ENCODE measurements around the gene RASSF5.

Gene RASSF5

DNA sequence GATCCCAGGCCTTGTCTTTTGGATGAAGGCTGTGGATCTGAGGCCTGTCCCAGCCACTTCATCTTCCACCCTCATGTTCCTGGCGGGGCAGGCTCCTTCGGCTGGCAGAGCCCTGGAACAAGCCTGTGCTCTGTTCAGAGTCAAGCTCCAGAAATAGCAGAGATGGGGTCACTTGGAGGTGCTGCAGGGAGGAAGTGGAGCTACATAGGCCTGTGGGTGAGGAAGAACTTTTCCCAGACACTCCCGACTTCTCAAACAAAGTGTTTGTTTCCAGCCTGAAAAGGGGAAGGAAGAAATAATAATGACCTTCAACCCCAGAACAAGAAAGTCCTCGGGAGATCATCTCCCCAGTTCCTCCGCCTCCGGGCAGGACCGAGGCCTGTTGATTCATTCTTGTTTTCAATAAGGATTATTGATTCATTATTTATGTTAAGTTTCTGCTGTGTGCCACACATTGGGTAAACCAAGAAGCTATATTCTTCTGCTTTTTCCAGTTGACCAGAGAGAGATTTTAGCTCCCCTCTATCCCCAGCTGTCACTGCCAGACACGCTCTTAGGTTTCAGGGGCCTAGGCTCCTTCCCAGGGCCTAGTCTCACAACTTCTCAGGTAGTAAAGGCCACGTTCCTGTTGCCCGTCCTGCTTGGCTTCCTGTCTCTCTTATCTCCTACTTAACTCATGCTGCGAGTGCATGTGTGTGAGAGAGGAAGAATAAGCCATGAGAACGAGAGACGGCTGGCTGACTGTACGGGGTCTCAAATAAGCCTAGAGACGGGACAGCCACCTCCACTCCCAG lies 20.1 kb upstream of the RASSF5 start:
- CTCF ChIA-PET, result interaction anchor here (0.9 to 21.6 kb wide), 7 partner anchors 7 to 239 kb away, joined by 3 to 568 read pairs (median 5); partner anchors contain the start of gene RASSF5
- TF ChIP-seq, protein P1, sequence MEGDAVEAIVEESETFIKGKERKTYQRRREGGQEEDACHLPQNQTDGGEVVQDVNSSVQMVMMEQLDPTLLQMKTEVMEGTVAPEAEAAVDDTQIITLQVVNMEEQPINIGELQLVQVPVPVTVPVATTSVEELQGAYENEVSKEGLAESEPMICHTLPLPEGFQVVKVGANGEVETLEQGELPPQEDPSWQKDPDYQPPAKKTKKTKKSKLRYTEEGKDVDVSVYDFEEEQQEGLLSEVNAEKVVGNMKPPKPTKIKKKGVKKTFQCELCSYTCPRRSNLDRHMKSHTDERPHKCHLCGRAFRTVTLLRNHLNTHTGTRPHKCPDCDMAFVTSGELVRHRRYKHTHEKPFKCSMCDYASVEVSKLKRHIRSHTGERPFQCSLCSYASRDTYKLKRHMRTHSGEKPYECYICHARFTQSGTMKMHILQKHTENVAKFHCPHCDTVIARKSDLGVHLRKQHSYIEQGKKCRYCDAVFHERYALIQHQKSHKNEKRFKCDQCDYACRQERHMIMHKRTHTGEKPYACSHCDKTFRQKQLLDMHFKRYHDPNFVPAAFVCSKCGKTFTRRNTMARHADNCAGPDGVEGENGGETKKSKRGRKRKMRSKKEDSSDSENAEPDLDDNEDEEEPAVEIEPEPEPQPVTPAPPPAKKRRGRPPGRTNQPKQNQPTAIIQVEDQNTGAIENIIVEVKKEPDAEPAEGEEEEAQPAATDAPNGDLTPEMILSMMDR (IDR thresholded peaks at IDR 0.05; ENCODE audit: insufficient read depth, low read length, missing control alignments), result no peak
- POLR2A ChIA-PET, result no interaction called here
- DNase-seq (ENCODE audit: low read depth, low spot score), result no peak
- no peak overlapping the region for H3K4me3 ChIP-seq (ENCODE audit: low read depth, low read length)

GRCh38 chr1:206487970-206488369 lies 19.4 kb upstream of the RASSF5 start:
- DNase-seq (ENCODE audit: low read depth, low spot score), result no peak
- ChIA-PET CTCF (interaction anchor here (1.1 to 21.6 kb wide), 7 partner anchors 7 to 176 kb away, joined by 3 to 568 read pairs (median 107); partner anchors contain the start of gene RASSF5), POLR2A (no interaction called here)
- no peak overlapping the region for H3K4me3 ChIP-seq (ENCODE audit: low read depth, low read length)
- TF ChIP-seq, protein P1 (IDR thresholded peaks at IDR 0.05; ENCODE audit: insufficient read depth, low read length, missing control alignments), result no peak

DNA sequence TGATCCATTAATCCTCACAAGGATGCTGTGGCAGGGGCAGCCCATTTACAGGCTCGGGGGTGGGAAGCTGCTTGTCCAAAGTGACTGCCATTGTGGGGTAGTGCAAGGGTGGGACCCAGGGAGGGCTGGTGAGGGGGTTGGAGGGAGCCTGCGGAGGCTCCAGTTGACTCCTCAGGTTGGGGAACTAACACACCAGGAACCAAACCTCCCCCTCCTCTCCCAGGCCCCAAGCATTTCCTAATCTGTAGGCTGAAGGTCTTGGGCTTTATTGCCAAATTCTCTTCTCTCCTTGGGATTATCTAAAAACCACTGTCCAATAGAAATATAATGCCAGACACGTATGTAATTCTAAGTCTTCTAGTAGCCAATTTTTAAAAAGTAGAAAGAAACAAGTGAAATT lies 18.9 kb upstream of the RASSF5 start:
- no peak overlapping the region for H3K4me3 ChIP-seq (ENCODE audit: low read depth, low read length)
- no peak for DNase-seq (ENCODE audit: low read depth, low spot score)
- ChIA-PET POLR2A (no interaction called here), CTCF (interaction anchor here (1.1 to 21.6 kb wide), 9 partner anchors 7 to 493 kb away, joined by 3 to 568 read pairs (median 32); partner anchors contain the start of genes DYRK3 and RASSF5)
- TF ChIP-seq, protein P1 (IDR thresholded peaks at IDR 0.05; ENCODE audit: insufficient read depth, low read length, missing control alignments), result no peak

DNA sequence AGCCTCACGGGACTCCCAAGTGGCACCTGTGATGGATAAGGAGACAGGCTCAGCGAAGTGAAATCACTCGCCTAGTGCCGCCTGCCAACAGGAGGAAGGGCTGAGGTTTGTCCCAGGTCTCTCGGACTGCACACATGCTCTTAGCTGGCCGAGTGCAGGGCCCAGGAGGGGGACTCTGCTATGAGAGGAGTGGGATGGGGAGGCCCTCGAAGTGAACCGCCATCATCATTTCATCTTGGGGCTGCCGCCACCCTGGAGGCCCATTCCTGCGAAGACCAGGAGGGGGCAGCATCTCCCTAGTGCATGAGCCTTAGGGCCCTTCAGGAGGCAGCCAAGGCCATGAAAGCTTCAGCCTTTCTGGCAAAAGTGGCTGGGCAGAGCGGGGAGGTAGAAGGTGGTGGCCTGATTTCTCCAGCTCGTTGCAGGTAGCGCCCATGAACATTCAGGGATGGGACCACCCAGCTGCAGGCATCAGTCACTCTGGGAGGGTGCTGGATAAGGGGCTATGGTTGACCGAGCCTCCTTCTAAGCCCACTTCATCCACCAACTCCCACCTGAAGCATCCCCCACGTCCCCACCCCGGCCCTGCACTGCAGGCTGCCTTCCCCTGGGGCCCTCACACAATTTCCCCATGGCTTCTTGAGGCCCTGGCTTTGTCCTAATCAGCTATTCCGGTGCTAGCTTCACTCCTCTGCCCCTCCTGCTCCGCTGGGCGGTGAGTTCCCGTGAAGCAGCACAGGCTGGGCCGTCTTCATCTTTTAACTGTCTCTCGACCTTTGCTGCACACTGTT lies 17.2 kb upstream of the RASSF5 start:
- ChIA-PET CTCF (interaction anchor here (0.7 to 21.6 kb wide), 51 partner anchors 10 to 491 kb away, joined by 3 to 568 read pairs (median 5); partner anchors contain the start of genes DYRK3, EIF2D, IKBKE and RASSF5), POLR2A (interaction anchor here (0.6 to 1.1 kb wide), 2 partner anchors 94 to 494 kb away, joined by 3 to 6 read pairs; no protein-coding TSS in a partner anchor)
- H3K4me3 ChIP-seq (ENCODE audit: low read depth, low read length), result no peak overlapping the region
- DNase-seq (ENCODE audit: low read depth, low spot score), result no peak
- TF ChIP-seq, protein P1 (IDR thresholded peaks at IDR 0.05; ENCODE audit: insufficient read depth, low read length, missing control alignments), result peak; percentile 98

DNA sequence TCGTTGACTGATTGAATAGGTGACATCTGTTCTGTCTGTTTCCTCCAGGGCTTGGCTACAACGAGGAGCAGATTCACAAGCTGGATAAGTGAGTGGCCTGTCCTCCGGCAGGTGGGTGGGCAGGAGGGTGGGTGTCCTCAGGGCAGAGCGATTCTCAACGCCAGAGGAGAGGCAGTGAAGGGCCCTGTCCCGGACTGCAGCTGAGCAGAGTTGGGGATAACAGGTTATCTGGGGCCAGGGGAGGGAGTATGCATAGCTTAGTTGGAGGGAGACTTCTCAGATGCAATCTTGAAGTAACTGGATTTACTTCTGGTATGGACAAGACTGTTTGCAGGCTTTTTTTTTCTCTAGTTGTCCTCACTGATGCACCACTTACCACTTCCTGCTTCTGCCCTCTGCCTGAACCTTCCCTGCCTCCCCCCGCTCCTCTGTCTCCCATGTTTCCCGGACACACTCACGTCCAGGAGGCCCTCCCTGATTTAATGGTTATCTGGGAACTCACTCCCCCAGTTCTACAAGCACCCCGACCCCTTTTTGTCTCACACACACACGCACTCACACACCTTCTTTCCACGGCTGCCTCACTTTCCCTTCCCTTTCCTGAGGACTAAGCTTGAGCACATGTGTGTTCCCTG lies 16.4 kb upstream of the RASSF5 start:
- TF ChIP-seq, protein P1 (IDR thresholded peaks at IDR 0.05; ENCODE audit: insufficient read depth, low read length, missing control alignments), result no peak
- POLR2A ChIA-PET, result interaction anchor here (0.6 to 1.1 kb wide), 2 partner anchors 93 to 495 kb away, joined by 3 to 6 read pairs; no protein-coding TSS in a partner anchor
- no peak overlapping the region for H3K4me3 ChIP-seq (ENCODE audit: low read depth, low read length)
- CTCF ChIA-PET, result interaction anchor here (0.6 to 21.6 kb wide), 49 partner anchors 10 to 490 kb away, joined by 3 to 568 read pairs (median 6); partner anchors contain the start of genes DYRK3, EIF2D, IKBKE and RASSF5
- no peak for DNase-seq (ENCODE audit: low read depth, low spot score)

Measured in AG04449 (cell line).